Testis (tissue), 2 donors: ENCODE results near the gene HNF1A.

Experiments used
- CTCF ChIP-seq, 3 experiments: fragments of 450-650 bp in 2 of 3; fragments of 200-600 bp in 1 of 3; sonication (generic) in 1 of 3; IDR thresholded peaks; one replicate each; pipeline ENCODE4 v1.5.1; 2016 to 2019; ENCODE audit warnings: antibody characterized with exemption in 3 of 3, mild to moderate bottlenecking in 2 of 3, moderate library complexity in 1 of 3
- POLR2A ChIP-seq: fragments of 450-650 bp; IDR thresholded peaks from one replicate; pipeline ENCODE4 v1.6.1; 2017; ENCODE audit warnings: antibody characterized with exemption, mild to moderate bottlenecking, moderate library complexity

DNA sequence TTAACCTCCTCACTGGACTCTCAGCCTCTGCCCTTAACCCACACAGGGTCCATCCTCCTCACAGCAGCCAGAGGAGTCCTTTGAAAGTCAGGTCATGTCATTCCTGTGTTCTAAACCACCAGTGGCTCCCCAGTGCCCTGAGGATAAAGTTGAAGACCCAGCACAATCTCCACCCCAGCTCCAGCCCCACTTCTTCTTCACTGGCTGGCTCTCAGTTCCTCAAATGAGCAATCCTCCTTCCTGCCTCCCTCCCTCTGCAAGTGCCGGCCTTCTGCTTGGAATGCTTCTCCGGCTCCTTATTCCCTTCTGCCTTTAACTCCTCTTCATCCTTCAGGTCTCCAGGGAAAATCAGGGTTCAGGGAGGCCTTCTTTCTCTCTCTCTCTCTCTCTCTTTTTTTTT, 42.1 kb upstream of the HNF1A start:
- TF ChIP-seq CTCF (IDR thresholded peaks at IDR 0.05) (no peak), POLR2A (no peak)
